Esophagus muscularis mucosa (tissue), 4 donors: ENCODE measurements around the gene GFY.

Source experiments
- CTCF ChIP-seq, 3 experiments: fragments of 200-600 bp in 2 of 3; fragments of 450-650 bp in 1 of 3; sonication (generic) in 2 of 3; IDR thresholded peaks; one replicate each; pipeline ENCODE4 v1.5.1; 2017 to 2019; ENCODE audit warnings: antibody characterized with exemption in 3 of 3, mild to moderate bottlenecking in 2 of 3, moderate library complexity in 1 of 3
- EP300 ChIP-seq: sonication (generic); formaldehyde crosslinking; IDR thresholded peaks from one replicate; pipeline ENCODE4 v1.6.1; 2017; ENCODE audit warnings: antibody characterized with exemption
- POLR2A ChIP-seq: fragments of 450-650 bp; IDR thresholded peaks from one replicate; pipeline ENCODE4 v1.6.1; 2017; ENCODE audit warnings: antibody characterized with exemption, moderate library complexity, mild to moderate bottlenecking, low read depth
- POLR2AphosphoS5 ChIP-seq, 2 donors: sonication (generic); formaldehyde crosslinking; IDR thresholded peaks; one replicate each; pipeline ENCODE4 v1.6.1; 2017; ENCODE audit warnings: antibody characterized with exemption in 2 of 2

- TF ChIP-seq POLR2AphosphoS5 (IDR thresholded peaks at IDR 0.05) (no peak), CTCF (IDR thresholded peaks at IDR 0.05) (no peak), POLR2A (no peak), EP300 (no peak)
Measured at GRCh38 chr19:49440439-49441209, 15.4 kb downstream of the GFY start.
